Stimulated activated CD4-positive, alpha-beta T cell treated with anti-CD3 and anti-CD28 coated beads, Interleukin-4, amount 100 ng/mL, for 1 hour (primary cell): Measurements from ENCODE around the gene BTBD9.

Source experiments
- DNase-seq: peaks from one replicate; pipeline ENCODE4 v3.0.0-alpha.2; 2020

The BTBD9 gene

GRCh38 chr6:38549795-38550194 lies 89.9 kb downstream of the BTBD9 start:
- no peak for DNase-seq

- no peak for DNase-seq
These were observed 90.5 kb downstream of the BTBD9 start for GRCh38 chr6:38549180-38549579.

- DNase-seq = no peak
These were observed 96.7 kb downstream of the BTBD9 start for GRCh38 chr6:38543022-38543421.

- DNase-seq = no peak
These were observed 97.7 kb downstream of the BTBD9 start for GRCh38 chr6:38542031-38542430.

- DNase-seq = no peak
These were observed 106.7 kb downstream of the BTBD9 start for GRCh38 chr6:38533064-38533463.

GRCh38 chr6:38531134-38531533 lies 108.6 kb downstream of the BTBD9 start:
- no peak for DNase-seq

- no peak for DNase-seq
These were observed 111.3 kb downstream of the BTBD9 start for GRCh38 chr6:38528196-38528965.

- DNase-seq = no peak
These were observed 112.4 kb downstream of the BTBD9 start for GRCh38 chr6:38527371-38527770.

GRCh38 chr6:38525888-38526287 lies 113.8 kb downstream of the BTBD9 start:
- DNase-seq = no peak

- DNase-seq = no peak
These were observed 115.1 kb downstream of the BTBD9 start for GRCh38 chr6:38524436-38525145.

- DNase-seq = no peak
These were observed 117.4 kb downstream of the BTBD9 start for GRCh38 chr6:38522322-38522721.

GRCh38 chr6:38518511-38519304 lies 121.0 kb downstream of the BTBD9 start:
- no peak for DNase-seq

- DNase-seq = no peak
These were observed 122.7 kb downstream of the BTBD9 start for GRCh38 chr6:38517005-38517404.

GRCh38 chr6:38514399-38514798 lies 125.3 kb downstream of the BTBD9 start:
- no peak for DNase-seq

- no peak for DNase-seq
These were observed 127.5 kb downstream of the BTBD9 start for GRCh38 chr6:38512211-38512610.

- DNase-seq = no peak
These were observed 129.5 kb downstream of the BTBD9 start for GRCh38 chr6:38510205-38510604.

- no peak for DNase-seq
These were observed 130.0 kb downstream of the BTBD9 start for GRCh38 chr6:38509713-38510112.

- DNase-seq = no peak
These were observed 130.8 kb downstream of the BTBD9 start for GRCh38 chr6:38508894-38509293.

GRCh38 chr6:38508286-38508685 lies 131.4 kb downstream of the BTBD9 start:
- DNase-seq = no peak

- DNase-seq = no peak
These were observed 132.6 kb downstream of the BTBD9 start for GRCh38 chr6:38507173-38507572.

- DNase-seq = no peak
These were observed 133.9 kb downstream of the BTBD9 start for GRCh38 chr6:38505826-38506225.

GRCh38 chr6:38504996-38505395 lies 134.7 kb downstream of the BTBD9 start:
- no peak for DNase-seq

GRCh38 chr6:38503960-38504682 lies 135.6 kb downstream of the BTBD9 start:
- no peak for DNase-seq
